Trophoblast cell (in vitro differentiated cells and primary cell): Measurements from ENCODE around the gene UGGT2.
"Not testable (repeated sequence)": the region's sequence is repeated elsewhere in the genome, so short reads cannot be mapped to it uniquely, and the experiment has no call there.

Experiments used
- DNase-seq, 2 donors: peaks; one replicate each; pipeline ENCODE4 v3.0.0-alpha.2; 2016
- H2AFZ ChIP-seq: 2 replicates; pipeline ENCODE4 v1.6.1; 2013; ENCODE audit warnings: low read length, moderate library complexity, mild to moderate bottlenecking; ENCODE audit not compliant: insufficient read depth, poor library complexity
- H2AK5ac ChIP-seq: 2 replicates; pipeline ENCODE4 v1.6.1; 2013; ENCODE audit warnings: mild to moderate bottlenecking, low read length
- H2BK120ac ChIP-seq: 2 replicates; pipeline ENCODE4 v1.6.1; 2013; ENCODE audit warnings: low read length, mild to moderate bottlenecking, moderate library complexity; ENCODE audit not compliant: insufficient read depth, poor library complexity
- H2BK12ac ChIP-seq: 2 replicates; pipeline ENCODE4 v1.6.1; 2013; ENCODE audit warnings: mild to moderate bottlenecking, low read length, moderate library complexity
- H2BK5ac ChIP-seq: 2 replicates; pipeline ENCODE4 v1.6.1; 2013; ENCODE audit warnings: low read length, low read depth, moderate library complexity, mild to moderate bottlenecking; ENCODE audit not compliant: poor library complexity
- H3K14ac ChIP-seq: 2 replicates; pipeline ENCODE4 v1.6.1; 2013; ENCODE audit warnings: mild to moderate bottlenecking, low read length
- H3K18ac ChIP-seq: 2 replicates; pipeline ENCODE4 v1.6.1; 2013; ENCODE audit warnings: mild to moderate bottlenecking, low read length
- H3K23ac ChIP-seq: 2 replicates; pipeline ENCODE4 v1.6.1; 2013; ENCODE audit warnings: low read length
- H3K27ac ChIP-seq: 2 replicates; pipeline ENCODE4 v1.5.1; 2013; ENCODE audit warnings: low read depth, mild to moderate bottlenecking, inconsistent platforms, low read length, moderate library complexity
- H3K27me3 ChIP-seq: 2 replicates; pipeline ENCODE4 v1.6.1; 2013; ENCODE audit warnings: inconsistent platforms, mild to moderate bottlenecking, low read length, moderate library complexity; ENCODE audit not compliant: insufficient read depth
- H3K36me3 ChIP-seq, 2 experiments: 1 replicate in 1 of 2; 2 replicates in 1 of 2; pipeline ENCODE4 v1.6.1; 2013; ENCODE audit warnings: low read length in 2 of 2, mild to moderate bottlenecking in 2 of 2, moderate library complexity in 1 of 2; ENCODE audit not compliant: insufficient read depth in 2 of 2, control insufficient read depth in 1 of 2
- H3K4ac ChIP-seq: 2 replicates; pipeline ENCODE4 v1.6.1; 2013; ENCODE audit warnings: low read depth, mild to moderate bottlenecking, low read length, moderate library complexity
- H3K4me1 ChIP-seq, 2 experiments: 1 replicate in 1 of 2; 2 replicates in 1 of 2; pipeline ENCODE4 v1.6.1; 2013; ENCODE audit warnings: low read length in 2 of 2, mild to moderate bottlenecking in 2 of 2, moderate library complexity in 1 of 2; ENCODE audit not compliant: insufficient read depth in 2 of 2, control insufficient read depth in 1 of 2
- H3K4me2 ChIP-seq: 2 replicates; pipeline ENCODE4 v1.6.1; 2013; ENCODE audit warnings: inconsistent platforms, mild to moderate bottlenecking, low read length, moderate library complexity
- H3K4me3 ChIP-seq: 2 replicates; pipeline ENCODE4 v1.5.1; 2013; ENCODE audit warnings: mild to moderate bottlenecking, low read depth, low read length, inconsistent platforms
- H3K79me1 ChIP-seq: one replicate; pipeline ENCODE4 v1.6.1; 2013; ENCODE audit warnings: low read length
- H3K79me2 ChIP-seq: 2 replicates; pipeline ENCODE4 v1.6.1; 2013; ENCODE audit warnings: low read length, mild to moderate bottlenecking; ENCODE audit not compliant: control insufficient read depth, insufficient read depth, poor library complexity
- H3K9ac ChIP-seq: 2 replicates; pipeline ENCODE4 v1.6.1; 2013; ENCODE audit warnings: mild to moderate bottlenecking, low read length
- H3K9me3 ChIP-seq: 2 replicates; pipeline ENCODE4 v1.6.1; 2013; ENCODE audit warnings: low read depth, mild to moderate bottlenecking, control low read depth, inconsistent platforms, low read length; ENCODE audit not compliant: insufficient read depth
- H4K12ac ChIP-seq: 2 replicates; pipeline ENCODE4 v1.6.1; 2013; ENCODE audit warnings: low read depth, mild to moderate bottlenecking, low read length, moderate library complexity
- H4K8ac ChIP-seq: 2 replicates; pipeline ENCODE4 v1.6.1; 2013; ENCODE audit warnings: low read depth, mild to moderate bottlenecking, low read length, moderate library complexity
- H4K91ac ChIP-seq: one replicate; pipeline ENCODE4 v1.6.1; 2013; ENCODE audit warnings: low read depth, mild to moderate bottlenecking, low read length, moderate library complexity
- WGBS: extraction: QIAGEN DNeasy Blood & Tissue Kit; methylation state at CpG from one replicate; pipeline ENCODE4 v1.1.7; 2013; ENCODE audit warnings: missing lambda C conversion rate; ENCODE audit not compliant: insufficient read length, insufficient coverage; ENCODE audit errors: extremely low coverage; 5-methylcytosine and 5-hydroxymethylcytosine counted together

The UGGT2 gene

DNA sequence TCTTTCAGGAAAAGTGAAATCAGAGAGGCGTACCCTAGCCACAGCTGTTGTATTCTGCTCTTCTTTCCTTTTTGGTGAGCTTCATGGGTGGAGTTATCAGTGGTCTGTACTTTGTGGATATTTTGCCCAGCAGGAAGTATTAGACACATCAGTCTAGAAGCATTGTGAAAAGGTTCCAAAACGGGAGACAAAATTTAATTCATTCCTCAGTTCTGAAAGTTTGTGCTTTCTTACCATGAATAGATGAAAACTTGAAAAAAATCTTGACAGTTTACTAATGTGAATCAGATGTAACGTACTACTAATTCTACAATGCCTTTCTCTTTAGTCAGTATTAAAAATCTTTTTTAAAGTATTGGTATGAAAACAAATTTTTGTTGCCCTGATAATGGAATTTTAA is 259.4 kb downstream of the UGGT2 start:
- no peak overlapping the region for H3K9ac ChIP-seq
- no peak overlapping the region for H4K91ac ChIP-seq
- no peak overlapping the region for H3K23ac ChIP-seq
- no peaks in the 10 kb centered on the region for H3K79me1 ChIP-seq
- WGBS: no CpG with 5 or more reads among the region's 3 CpGs
- H4K8ac ChIP-seq: no peak overlapping the region
- H2BK120ac ChIP-seq: no peak overlapping the region
- H3K36me3 ChIP-seq: peaks cover 11 to 14% of the 10 kb centered on the region in 2 experiments
- H3K4me1 ChIP-seq: peaks cover 2 to 3% of the 10 kb centered on the region in 2 experiments
- H3K4me2 ChIP-seq: no peak overlapping the region
- no peak overlapping the region for H2BK5ac ChIP-seq
- H3K79me2 ChIP-seq: no peaks in the 10 kb centered on the region
- H3K18ac ChIP-seq: no peak overlapping the region
- H3K27me3 ChIP-seq: no peaks in the 10 kb centered on the region
- DNase-seq: no peak
- no peak overlapping the region for H4K12ac ChIP-seq
- H3K4me3 ChIP-seq: no peak overlapping the region
- no peaks in the 10 kb centered on the region for H3K9me3 ChIP-seq
- no peak overlapping the region for H3K14ac ChIP-seq
- H3K27ac ChIP-seq: no peak overlapping the region
- H2AFZ ChIP-seq: no peak overlapping the region
- no peak overlapping the region for H3K4ac ChIP-seq
- no peak overlapping the region for H2BK12ac ChIP-seq
- H2AK5ac ChIP-seq: no peak overlapping the region

DNA sequence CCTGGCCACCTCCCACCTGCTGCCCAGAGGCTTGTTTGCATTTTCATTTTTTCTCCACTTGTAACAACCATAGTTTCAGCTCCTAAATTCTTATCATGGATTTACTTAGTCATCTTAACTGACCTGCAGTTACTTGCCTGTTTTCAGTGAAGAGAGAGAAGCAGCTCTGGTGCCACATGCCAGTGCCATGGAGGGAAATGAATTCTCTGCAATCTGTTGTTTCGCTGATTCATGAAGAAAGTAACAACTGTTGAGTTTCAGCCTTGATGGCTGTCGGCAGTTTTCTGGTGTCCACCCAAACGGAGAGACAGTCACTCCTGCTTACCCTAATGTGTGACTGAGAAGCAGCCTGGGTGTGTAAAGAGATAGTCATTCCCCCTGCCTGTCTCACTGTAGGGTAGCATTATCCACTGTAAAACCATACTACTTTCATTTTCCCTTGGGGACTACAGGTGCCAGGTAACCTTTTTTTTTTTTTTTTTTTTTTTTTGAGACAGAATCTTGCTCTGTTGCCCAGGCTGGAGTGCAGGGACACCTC is 260.1 kb downstream of the UGGT2 start:
- Histone ChIP-seq H2BK120ac (no peak overlapping the region), H3K9me3 (no peaks in the 10 kb centered on the region), H2AFZ (no peak overlapping the region), H4K91ac (no peak overlapping the region), H3K79me1 (no peaks in the 10 kb centered on the region), H3K4me1 (no peaks in the 10 kb centered on the region), H3K4me3 (no peak overlapping the region), H3K4me2 (no peak overlapping the region), H4K8ac (no peak overlapping the region), H3K27me3 (no peaks in the 10 kb centered on the region), H3K36me3 (peaks cover 13 to 16% of the 10 kb centered on the region in 2 experiments), H3K9ac (no peak overlapping the region), H2BK5ac (no peak overlapping the region), H3K4ac (no peak overlapping the region), H4K12ac (no peak overlapping the region), H3K18ac (no peak overlapping the region), H2AK5ac (no peak overlapping the region), H3K79me2 (no peaks in the 10 kb centered on the region), H3K27ac (no peak overlapping the region), H2BK12ac (no peak overlapping the region), H3K23ac (no peak overlapping the region), H3K14ac (no peak overlapping the region)
- WGBS: no CpG with 5 or more reads among the region's 3 CpGs
- DNase-seq: no peak

DNA sequence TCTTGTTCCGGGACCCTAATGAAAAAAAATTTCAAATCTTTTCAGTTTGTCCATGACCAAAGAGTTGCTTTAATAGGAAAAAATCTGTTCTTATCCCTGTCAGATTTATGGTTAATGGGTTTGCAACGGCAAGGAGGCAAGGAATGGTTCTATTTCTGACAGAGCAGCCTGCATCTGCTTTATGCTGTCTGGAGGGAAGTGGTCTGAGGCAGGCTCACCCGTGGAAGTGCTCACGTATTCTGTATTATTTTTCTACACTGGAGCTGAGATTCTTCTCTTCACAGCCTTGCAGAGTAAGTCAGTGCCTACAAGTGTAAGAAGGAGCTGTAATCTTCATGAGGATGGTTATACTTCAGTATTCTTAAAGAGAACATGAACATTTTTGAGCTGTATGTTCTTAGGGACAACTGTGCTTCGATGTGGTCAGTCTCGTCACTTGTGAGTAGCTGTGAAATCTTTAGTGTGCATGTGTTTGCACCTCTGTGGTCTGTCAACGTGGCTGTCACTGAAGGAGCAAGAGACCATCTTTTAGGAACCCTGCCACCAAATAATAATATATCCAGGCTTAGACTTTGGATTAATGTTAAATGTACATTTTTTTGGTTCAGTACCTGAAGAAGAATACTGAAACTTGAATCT is 262.0 kb downstream of the UGGT2 start:
- H2BK12ac ChIP-seq: no peak overlapping the region
- no peak overlapping the region for H3K23ac ChIP-seq
- no peaks in the 10 kb centered on the region for H3K79me2 ChIP-seq
- H4K91ac ChIP-seq: no peak overlapping the region
- no peak overlapping the region for H4K8ac ChIP-seq
- DNase-seq: no peak
- no peaks in the 10 kb centered on the region for H3K27me3 ChIP-seq
- no peak overlapping the region for H3K4me3 ChIP-seq
- no peak overlapping the region for H3K9ac ChIP-seq
- no peaks in the 10 kb centered on the region for H3K4me1 ChIP-seq
- H3K18ac ChIP-seq: no peak overlapping the region
- no peak overlapping the region for H2AFZ ChIP-seq
- no peak overlapping the region for H3K4me2 ChIP-seq
- no peak overlapping the region for H2BK120ac ChIP-seq
- no peak overlapping the region for H4K12ac ChIP-seq
- H2AK5ac ChIP-seq: no peak overlapping the region
- H3K14ac ChIP-seq: no peak overlapping the region
- H2BK5ac ChIP-seq: no peak overlapping the region
- H3K4ac ChIP-seq: no peak overlapping the region
- H3K36me3 ChIP-seq: peaks cover 15 to 19% of the 10 kb centered on the region in 2 experiments
- no CpG with 5 or more reads among the region's 7 CpGs for WGBS
- no peaks in the 10 kb centered on the region for H3K9me3 ChIP-seq
- H3K27ac ChIP-seq: no peak overlapping the region
- H3K79me1 ChIP-seq: no peaks in the 10 kb centered on the region

DNA sequence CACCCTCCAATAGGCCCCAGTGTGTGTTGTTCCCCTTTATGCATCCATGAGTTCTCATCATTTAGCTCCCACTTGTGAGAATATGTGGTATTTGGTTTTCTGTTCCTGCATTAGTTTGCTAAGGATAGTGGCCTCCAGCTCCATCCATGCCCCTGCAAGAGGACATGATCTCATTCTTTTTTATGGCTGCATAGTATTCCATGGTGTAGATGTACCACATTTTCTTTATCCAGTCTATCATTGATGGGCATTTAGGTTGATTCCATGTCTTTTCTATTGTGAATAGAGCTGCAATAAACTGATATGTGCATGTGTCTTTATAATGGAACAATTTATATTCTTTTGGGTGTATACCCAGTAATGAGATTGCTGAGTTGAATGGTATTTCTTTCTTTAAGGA is 263.9 kb downstream of the UGGT2 start:
- H3K4ac ChIP-seq, H3K4me3 ChIP-seq, H3K27me3 ChIP-seq, H3K9ac ChIP-seq, H2BK5ac ChIP-seq, H4K91ac ChIP-seq, H3K4me1 ChIP-seq, H3K23ac ChIP-seq, H4K12ac ChIP-seq, DNase-seq, H3K27ac ChIP-seq, H3K79me2 ChIP-seq, H2AFZ ChIP-seq, H4K8ac ChIP-seq, H3K79me1 ChIP-seq, H3K4me2 ChIP-seq, H2BK120ac ChIP-seq, H3K18ac ChIP-seq, H3K14ac ChIP-seq, H2AK5ac ChIP-seq, H2BK12ac ChIP-seq, H3K9me3 ChIP-seq: not testable (repeated sequence)
- peaks cover 15 to 19% of the 10 kb centered on the region in 2 experiments for H3K36me3 ChIP-seq
